AG09309 (cell line): ENCODE data around the gene PDE4C.

Source experiments
- DNase-seq: peaks from one replicate; pipeline ENCODE4 v3.0.0-alpha.2; 2010; ENCODE audit warnings: low read depth
- H3K4me3 ChIP-seq: 2 replicates; pipeline ENCODE4 v1.5.1; 2011; ENCODE audit warnings: mild to moderate bottlenecking, low read depth, low read length, moderate library complexity; ENCODE audit not compliant: control insufficient read depth
- CTCF ChIP-seq: IDR thresholded peaks from 2 replicates; pipeline ENCODE4 v1.5.1; 2011; ENCODE audit warnings: mild to moderate bottlenecking, low read depth, low read length, inconsistent platforms; ENCODE audit not compliant: insufficient read depth, control insufficient read depth; ENCODE audit errors: missing control alignments

PDE4C gene

DNA sequence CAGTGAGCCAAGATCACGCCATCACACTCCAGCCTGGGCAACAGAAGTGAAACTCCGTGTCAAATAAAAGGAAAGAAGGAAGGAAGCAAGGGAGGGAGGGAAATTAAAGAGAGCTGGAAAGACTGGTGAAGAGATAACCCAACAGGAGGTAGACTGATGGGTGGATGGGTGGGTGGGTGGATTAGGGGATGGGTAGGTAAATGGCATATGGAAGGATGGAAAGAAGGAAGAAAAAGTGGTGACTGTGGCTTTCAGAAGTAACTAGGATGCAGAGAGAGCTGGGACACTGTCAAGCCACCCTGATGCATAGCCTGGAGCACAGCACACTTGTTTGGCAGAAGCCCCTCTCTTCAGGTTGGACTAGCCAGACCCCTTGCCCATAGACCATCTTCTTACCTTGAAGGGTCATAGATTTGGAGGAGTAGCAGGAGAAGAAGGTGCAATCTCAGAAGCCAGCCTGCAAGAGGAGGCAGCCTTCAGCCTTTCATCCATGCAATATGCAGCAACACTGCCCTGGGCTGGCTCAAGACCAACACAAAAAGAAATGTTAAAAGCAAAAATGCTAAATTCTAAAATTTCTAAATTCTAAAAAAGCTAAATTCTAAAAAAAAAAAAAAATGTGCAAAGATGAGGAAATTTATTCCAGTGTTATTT, 43.0 kb upstream of the PDE4C start:
- H3K4me3 ChIP-seq, result no peak overlapping the region
- no peak for DNase-seq
- no peak for TF ChIP-seq CTCF

GRCh38 chr19:18266771-18267686, 40.8 kb upstream of the PDE4C start:
- no peak for TF ChIP-seq CTCF
- no peak for DNase-seq
- no peak overlapping the region for H3K4me3 ChIP-seq

DNA sequence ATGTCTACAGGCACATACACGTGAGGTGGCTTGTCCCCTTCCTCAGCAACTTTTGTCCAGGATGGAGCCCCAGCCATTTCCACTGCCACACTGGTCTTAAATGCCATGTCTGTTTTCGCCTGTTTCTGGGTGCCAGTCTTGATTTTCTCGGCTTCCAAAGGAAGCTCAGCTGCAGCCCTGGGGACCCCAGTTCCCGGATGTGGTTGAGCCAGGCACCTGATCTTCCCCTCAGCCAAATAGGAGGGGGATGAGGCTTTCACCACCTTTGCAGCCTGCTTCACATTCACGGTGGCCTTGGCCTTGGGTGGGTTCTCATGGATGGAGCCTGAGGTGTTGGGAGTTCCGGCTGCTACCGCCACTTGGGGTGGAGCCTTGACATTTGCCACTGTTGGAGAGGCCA, 39.3 kb upstream of the PDE4C start:
- no peak overlapping the region for H3K4me3 ChIP-seq
- no peak for TF ChIP-seq CTCF
- DNase-seq, result no peak

GRCh38 chr19:18264971-18265540, 38.8 kb upstream of the PDE4C start:
- TF ChIP-seq CTCF, result no peak

DNA sequence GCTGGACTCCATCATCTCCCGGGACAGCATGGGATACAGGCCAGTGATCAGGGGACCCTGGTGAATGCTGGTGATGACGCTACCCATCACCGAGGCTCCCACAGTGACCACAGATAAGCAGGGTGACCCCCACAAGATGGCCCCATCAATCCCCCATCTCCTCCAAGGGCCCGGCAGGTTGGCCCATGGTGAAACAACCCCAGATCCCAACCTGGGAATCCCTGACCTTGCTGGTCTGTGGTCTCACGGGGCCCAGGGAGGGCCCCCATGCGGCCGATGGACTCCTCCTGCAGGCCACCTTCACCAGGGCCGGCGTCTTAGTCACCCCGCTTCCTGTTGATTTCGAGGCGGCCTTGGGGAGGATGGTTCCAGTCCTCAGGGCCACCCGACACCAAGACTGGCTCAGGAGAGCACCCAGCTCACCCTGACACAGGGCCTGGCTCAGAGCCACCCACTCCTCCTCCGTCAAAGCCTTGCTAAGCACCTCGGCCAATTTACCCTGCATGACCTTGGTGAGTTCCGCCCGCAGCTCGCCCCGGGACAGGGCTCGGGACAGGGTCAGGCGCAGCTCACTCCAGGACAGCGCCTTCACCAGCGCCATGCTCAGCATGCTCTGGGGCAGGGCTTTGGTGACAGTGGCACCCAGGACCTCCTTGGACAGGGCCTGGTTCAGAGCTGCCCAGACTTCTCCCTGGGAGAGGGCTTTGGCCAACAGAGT, 38.1 kb upstream of the PDE4C start:
- no peak for TF ChIP-seq CTCF
- no peak for DNase-seq
- H3K4me3 ChIP-seq, result no peak overlapping the region

More at GRCh38 chr19:18264971-18265540, 38.8 kb upstream of the PDE4C start:
- H3K4me3 ChIP-seq, result no peak overlapping the region
- no peak for DNase-seq
